ENCODE results near the gene PPP2R5E.

The PPP2R5E gene

GRCh38 chr14:63573581-63573980 lies 30.4 kb upstream of the PPP2R5E start:
- Histone ChIP-seq H3K79me2 (ENCODE audit: insufficient read depth, low read length) (no peaks in the 10 kb centered on the region), H3K4me2 (ENCODE audit: low read depth, low read length, poor library complexity, severe bottlenecking) (no peak overlapping the region), H3K27ac (ENCODE audit: low read depth, low read length) (no peak overlapping the region), H3K9me2 (replicated peaks; ENCODE audit: insufficient read depth, low read length) (no peaks in the 10 kb centered on the region), H3K4me3 (ENCODE audit: insufficient read depth, low read length, poor library complexity, severe bottlenecking) (no peak overlapping the region), H4K20me1 (ENCODE audit: low read depth, low read length) (no peaks in the 10 kb centered on the region), H3K9me3 (ENCODE audit: insufficient read depth, low read length) (no peaks in the 10 kb centered on the region), H3K36me3 (ENCODE audit: low read length) (no peaks in the 10 kb centered on the region), H3F3A (ENCODE audit: insufficient read depth) (no peaks in the 10 kb centered on the region), H3K9ac (ENCODE audit: low read length) (no peak overlapping the region), H3K27me3 (ENCODE audit: low read length) (no peaks in the 10 kb centered on the region), H2AFZ (ENCODE audit: low read depth, low read length, severe bottlenecking) (no peak overlapping the region)
- TF ChIP-seq EZH2phosphoT487 (conservative IDR thresholded peaks at IDR 0.05; ENCODE audit: low read length) = no peak
- TF ChIP-seq, protein P1, sequence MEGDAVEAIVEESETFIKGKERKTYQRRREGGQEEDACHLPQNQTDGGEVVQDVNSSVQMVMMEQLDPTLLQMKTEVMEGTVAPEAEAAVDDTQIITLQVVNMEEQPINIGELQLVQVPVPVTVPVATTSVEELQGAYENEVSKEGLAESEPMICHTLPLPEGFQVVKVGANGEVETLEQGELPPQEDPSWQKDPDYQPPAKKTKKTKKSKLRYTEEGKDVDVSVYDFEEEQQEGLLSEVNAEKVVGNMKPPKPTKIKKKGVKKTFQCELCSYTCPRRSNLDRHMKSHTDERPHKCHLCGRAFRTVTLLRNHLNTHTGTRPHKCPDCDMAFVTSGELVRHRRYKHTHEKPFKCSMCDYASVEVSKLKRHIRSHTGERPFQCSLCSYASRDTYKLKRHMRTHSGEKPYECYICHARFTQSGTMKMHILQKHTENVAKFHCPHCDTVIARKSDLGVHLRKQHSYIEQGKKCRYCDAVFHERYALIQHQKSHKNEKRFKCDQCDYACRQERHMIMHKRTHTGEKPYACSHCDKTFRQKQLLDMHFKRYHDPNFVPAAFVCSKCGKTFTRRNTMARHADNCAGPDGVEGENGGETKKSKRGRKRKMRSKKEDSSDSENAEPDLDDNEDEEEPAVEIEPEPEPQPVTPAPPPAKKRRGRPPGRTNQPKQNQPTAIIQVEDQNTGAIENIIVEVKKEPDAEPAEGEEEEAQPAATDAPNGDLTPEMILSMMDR (IDR thresholded peaks at IDR 0.05; ENCODE audit: insufficient read depth, low read length, poor library complexity, severe bottlenecking) = no peak

GRCh38 chr14:63565448-63565847 lies 22.3 kb upstream of the PPP2R5E start:
- Histone ChIP-seq H3F3A (ENCODE audit: insufficient read depth) (no peaks in the 10 kb centered on the region), H3K36me3 (ENCODE audit: low read length) (no peaks in the 10 kb centered on the region), H3K4me2 (ENCODE audit: low read depth, low read length, poor library complexity, severe bottlenecking) (no peak overlapping the region), H3K9me2 (replicated peaks; ENCODE audit: insufficient read depth, low read length) (no peaks in the 10 kb centered on the region), H3K27me3 (ENCODE audit: low read length) (no peaks in the 10 kb centered on the region), H3K4me3 (ENCODE audit: insufficient read depth, low read length, poor library complexity, severe bottlenecking) (no peak overlapping the region), H3K9me3 (ENCODE audit: insufficient read depth, low read length) (no peaks in the 10 kb centered on the region), H3K79me2 (ENCODE audit: insufficient read depth, low read length) (no peaks in the 10 kb centered on the region), H3K9ac (ENCODE audit: low read length) (no peak overlapping the region), H2AFZ (ENCODE audit: low read depth, low read length, severe bottlenecking) (no peak overlapping the region), H4K20me1 (ENCODE audit: low read depth, low read length) (no peaks in the 10 kb centered on the region), H3K27ac (ENCODE audit: low read depth, low read length) (no peak overlapping the region)
- TF ChIP-seq, protein P1 (IDR thresholded peaks at IDR 0.05; ENCODE audit: insufficient read depth, low read length, poor library complexity, severe bottlenecking) = no peak
- no peak for TF ChIP-seq EZH2phosphoT487 (conservative IDR thresholded peaks at IDR 0.05; ENCODE audit: low read length)

DNA sequence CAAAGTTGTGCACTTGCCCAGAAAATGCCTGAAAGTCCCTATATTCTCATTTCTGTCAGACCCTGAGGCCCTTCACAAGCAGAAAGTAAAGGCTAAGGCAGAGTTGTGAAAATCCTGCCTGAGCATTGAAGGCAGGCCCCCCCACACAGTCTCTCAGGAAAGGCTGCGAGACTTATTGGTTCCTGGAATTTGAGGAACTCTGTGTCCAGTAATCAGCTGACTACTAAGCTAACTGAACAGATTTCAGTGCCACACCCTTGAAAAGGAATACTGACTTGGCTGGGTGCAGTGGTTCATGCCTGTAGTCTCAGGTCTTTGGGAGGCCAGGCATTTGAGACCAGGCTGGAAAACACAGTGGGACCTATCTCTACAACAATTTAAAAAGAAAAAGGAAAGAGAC lies 21.1 kb upstream of the PPP2R5E start:
- H2AFZ ChIP-seq (ENCODE audit: low read depth, low read length, severe bottlenecking) = no peak overlapping the region
- H3K4me2 ChIP-seq (ENCODE audit: low read depth, low read length, poor library complexity, severe bottlenecking) = no peak overlapping the region
- H3K9me3 ChIP-seq (ENCODE audit: insufficient read depth, low read length) = no peaks in the 10 kb centered on the region
- no peaks in the 10 kb centered on the region for H3K79me2 ChIP-seq (ENCODE audit: insufficient read depth, low read length)
- H4K20me1 ChIP-seq (ENCODE audit: low read depth, low read length) = no peaks in the 10 kb centered on the region
- no peak overlapping the region for H3K9ac ChIP-seq (ENCODE audit: low read length)
- H3K9me2 ChIP-seq (replicated peaks; ENCODE audit: insufficient read depth, low read length) = no peaks in the 10 kb centered on the region
- no peak overlapping the region for H3K4me3 ChIP-seq (ENCODE audit: insufficient read depth, low read length, poor library complexity, severe bottlenecking)
- no peak for TF ChIP-seq EZH2phosphoT487 (conservative IDR thresholded peaks at IDR 0.05; ENCODE audit: low read length)
- TF ChIP-seq, protein P1 (IDR thresholded peaks at IDR 0.05; ENCODE audit: insufficient read depth, low read length, poor library complexity, severe bottlenecking) = no peak
- no peaks in the 10 kb centered on the region for H3K27me3 ChIP-seq (ENCODE audit: low read length)
- H3K27ac ChIP-seq (ENCODE audit: low read depth, low read length) = no peak overlapping the region
- H3K36me3 ChIP-seq (ENCODE audit: low read length) = no peaks in the 10 kb centered on the region
- no peaks in the 10 kb centered on the region for H3F3A ChIP-seq (ENCODE audit: insufficient read depth)
